Testis (tissue), 2 donors: Measurements from ENCODE around the gene BRSK2.
"Not testable (repeated sequence)": the region's sequence is repeated elsewhere in the genome, so short reads cannot be mapped to it uniquely, and the experiment has no call there.

ENCODE experiments used
- CTCF ChIP-seq, 3 experiments: fragments of 450-650 bp in 2 of 3; fragments of 200-600 bp in 1 of 3; sonication (generic) in 1 of 3; IDR thresholded peaks; one replicate each; pipeline ENCODE4 v1.5.1; 2016 to 2019; ENCODE audit warnings: antibody characterized with exemption in 3 of 3, mild to moderate bottlenecking in 2 of 3, moderate library complexity in 1 of 3
- POLR2A ChIP-seq: fragments of 450-650 bp; IDR thresholded peaks from one replicate; pipeline ENCODE4 v1.6.1; 2017; ENCODE audit warnings: antibody characterized with exemption, mild to moderate bottlenecking, moderate library complexity

GRCh38 chr11:1435479-1435819, 45.7 kb downstream of the BRSK2 start:
- TF ChIP-seq CTCF (IDR thresholded peaks at IDR 0.05); POLR2A: not testable (repeated sequence)
